H54 (cell line): Measurements from ENCODE around the gene SRSF2.
A peak's percentile ranks its signal among the peaks of the same experiment; 100 is the strongest.
"Not testable (repeated sequence)": the region's sequence is repeated elsewhere in the genome, so short reads cannot be mapped to it uniquely, and the experiment has no call there.

ENCODE experiments used
- DNase-seq: peaks from one replicate; pipeline ENCODE4 v3.0.0; 2011; ENCODE audit warnings: low spot score, mixed read lengths; ENCODE audit not compliant: insufficient read length
- FAIRE-seq: peaks from 3 replicates; lab custom pipeline; 2011; peaks lifted over from hg19 to GRCh38; lab: Jason Lieb, UNC
- POLR2A ChIP-seq: IDR thresholded peaks from 2 replicates; pipeline ENCODE4 v1.6.1; 2011; ENCODE audit warnings: low read depth, mild to moderate bottlenecking, low read length

SRSF2 gene

GRCh38 chr17:76709077-76709950, 27.8 kb downstream of the SRSF2 start:
- FAIRE-seq (no peak), DNase-seq (peak; percentile 94)
- peak; percentile 84 for TF ChIP-seq POLR2A

- DNase-seq (no peak), FAIRE-seq (no peak)
- no peak for TF ChIP-seq POLR2A
These were observed 28.9 kb downstream of the SRSF2 start for GRCh38 chr17:76707985-76708807.

GRCh38 chr17:76706817-76707216, 30.3 kb downstream of the SRSF2 start:
- FAIRE-seq (no peak), DNase-seq (no peak)
- TF ChIP-seq POLR2A: no peak

GRCh38 chr17:76704805-76705204, 32.3 kb downstream of the SRSF2 start:
- no peak for DNase-seq
- FAIRE-seq: no peak
- TF ChIP-seq POLR2A: no peak

GRCh38 chr17:76702941-76703637, 34.0 kb downstream of the SRSF2 start:
- DNase-seq (no peak), FAIRE-seq (no peak)
- TF ChIP-seq POLR2A: no peak

GRCh38 chr17:76702076-76702475, 35.1 kb downstream of the SRSF2 start:
- DNase-seq (no peak), FAIRE-seq (no peak)
- no peak for TF ChIP-seq POLR2A

GRCh38 chr17:76701471-76701967, 35.6 kb downstream of the SRSF2 start:
- TF ChIP-seq POLR2A: no peak

GRCh38 chr17:76700617-76701470, 36.3 kb downstream of the SRSF2 start:
- no peak for FAIRE-seq
- DNase-seq: no peak
- TF ChIP-seq POLR2A: no peak

More at GRCh38 chr17:76701471-76701967, 35.6 kb downstream of the SRSF2 start:
- FAIRE-seq: no peak
- no peak for DNase-seq

GRCh38 chr17:76700270-76700616, 36.9 kb downstream of the SRSF2 start:
- FAIRE-seq (no peak), DNase-seq (no peak)
- no peak for TF ChIP-seq POLR2A

- DNase-seq, FAIRE-seq: not testable (repeated sequence)
These were observed 38.6 kb downstream of the SRSF2 start for GRCh38 chr17:76698466-76698977.

- no peak for FAIRE-seq
- DNase-seq: no peak
- TF ChIP-seq POLR2A: no peak
These were observed 39.2 kb downstream of the SRSF2 start for GRCh38 chr17:76697702-76698465.
